Heart left ventricle (tissue), 16 donors: ENCODE results near the gene CHD8. TPM values are rescaled to one million over a fixed set of nuclear protein-coding genes. Genes with fewer than 3 reads are reported as not detected.
A peak's percentile ranks its signal among the peaks of the same experiment; 100 is the strongest.

ENCODE experiments used
- ATAC-seq, 4 donors: fragments of 200-7000 bp; cut with Tn5 transposase; one replicate each; pipeline ENCODE4 v1.9.1; 2020 to 2022; ENCODE audit warnings: moderate library complexity in 4 of 4, mild to moderate bottlenecking in 3 of 4, moderate number of reproducible peaks in 1 of 4
- DNase-seq, 5 donors: peaks; one replicate each; pipeline ENCODE4 v3.0.0-alpha.2; 2020
- H3K27ac ChIP-seq, 12 donors: fragments of 200-600 bp; sonication (generic) in 4 of 12; one replicate each; pipeline versions ENCODE4 v1.5.0 to v1.8.0; 2016 to 2022; ENCODE audit warnings: mild to moderate bottlenecking in 2 of 12
- H3K27me3 ChIP-seq, 9 donors: fragments of 200-600 bp; sonication (generic) in 2 of 9; one replicate each; pipeline versions ENCODE4 v1.5.1 to v1.8.0; 2016 to 2022; ENCODE audit warnings: mild to moderate bottlenecking in 3 of 9
- H3K36me3 ChIP-seq, 9 donors: fragments of 200-600 bp; sonication (generic) in 2 of 9; one replicate each; pipeline versions ENCODE4 v1.5.0 to v1.8.0; 2018 to 2022; ENCODE audit warnings: mild to moderate bottlenecking in 2 of 9
- H3K4me1 ChIP-seq, 12 donors: fragments of 200-600 bp; sonication (generic) in 4 of 12; one replicate each; pipeline versions ENCODE4 v1.5.0 to v1.8.0; 2016 to 2022; ENCODE audit warnings: mild to moderate bottlenecking in 3 of 12
- H3K4me3 ChIP-seq, 12 donors: fragments of 200-600 bp; sonication (generic) in 4 of 12; one replicate each; pipeline versions ENCODE4 v1.5.0 to v1.8.0; 2017 to 2022; ENCODE audit warnings: mild to moderate bottlenecking in 9 of 12, moderate library complexity in 4 of 12
- H3K9me3 ChIP-seq, 12 donors: fragments of 200-600 bp; sonication (generic) in 4 of 12; one replicate each; pipeline versions ENCODE4 v1.5.0 to v1.8.0; 2016 to 2022; ENCODE audit warnings: mild to moderate bottlenecking in 1 of 12
- POLR2A ChIP-seq, 2 donors: fragments of 450-650 bp; IDR thresholded peaks; one replicate each; pipeline ENCODE4 v1.6.1; 2017; ENCODE audit warnings: antibody characterized with exemption in 2 of 2, mild to moderate bottlenecking in 2 of 2, moderate library complexity in 2 of 2
- WGBS, 4 donors: extraction: QIAGEN DNeasy Blood & Tissue Kit in 2 of 4; methylation state at CpG; one replicate each; pipeline versions ENCODE4 v1.1.5 to v1.1.7; 2013 to 2018; 5-methylcytosine and 5-hydroxymethylcytosine counted together
- intact Hi-C, 10 donors: fragments of 100-400 bp; cut with DNase I; formaldehyde crosslinking; loops; one replicate each; pipeline versions ENCODE4 v1.11.1 to v1.14.2; 2022
- long read RNA-seq, 3 donors: library from polyadenylated mRNA; unstranded; transcript quantifications; one replicate each; pipeline ENCODE4 v2.0.0, GENCODE V29; 2020 to 2021
- polyA plus RNA-seq, 2 donors: library from polyadenylated mRNA; stranded (reverse); fragments of 200-250 nt; gene quantifications; one replicate each; pipeline ENCODE4 v1.2.3, GENCODE V29; 2013
- total RNA-seq, 9 donors: library from RNA; depleted of rRNA in 2 of 9; stranded (reverse); fragments of >200 nt in 2 of 9; fragmentation: NEBNext Ultra II Directional in 3 of 9; extraction: Animal tissue kit (Norgen Biotek cat#: 25700) in 3 of 9; gene quantifications; one replicate each; pipeline versions ENCODE4 v1.1.0 to v1.2.4, GENCODE V29; 2016 to 2023
- TF ChIP-seq, protein P1 (sequence below), 12 donors: fragments of 200-600 bp; sonication (generic) in 4 of 12; IDR thresholded peaks; one replicate each; pipeline versions ENCODE4 v1.5.0 to v1.8.0; 2018 to 2022; ENCODE audit warnings: antibody characterized with exemption in 12 of 12, mild to moderate bottlenecking in 5 of 12
- donor health status: ischemic (EF 13 %, LVEDD 7.1; RV severe dilation, severe dysfunction).
- donor health status: healthy with polysubstance abuse.
- donor health status: DM: no; HTN: yes; CAD: no.
- donor health status: DM: no; HTN: no; CAD: no.
- donor health status: ischemic (EF 25% LVEDD 6.9; RV normal size, moderate dysfunction).
- donor health status: ischemic (EF 25% LVEDD 5.7; RV mildly dilated, moderate dysfunction).
- donor health status: healthy.
- donor health status: DM: yes; HTN: yes; CAD: no.
- donor health status: ischemic (EF 35%, LVEDD 5.7; RV mildly dilated, moderate dysfunction).
- donor health status: nonischemic (EF 11% LVEDD 7.7; RV severe dilation, severe dysfunction).
- donor health status: DM: yes; HTN: yes; CAD: no.
- donor health status: PGD.
- donor health status: ischemic (EF 29% LVEDD 5.4; RV normal size, mild dysfunction).
- donor health status: nonischemic (EF 23%, LVEDD 6.1; RV moderate dilation, normal function).

Gene CHD8, protein sequence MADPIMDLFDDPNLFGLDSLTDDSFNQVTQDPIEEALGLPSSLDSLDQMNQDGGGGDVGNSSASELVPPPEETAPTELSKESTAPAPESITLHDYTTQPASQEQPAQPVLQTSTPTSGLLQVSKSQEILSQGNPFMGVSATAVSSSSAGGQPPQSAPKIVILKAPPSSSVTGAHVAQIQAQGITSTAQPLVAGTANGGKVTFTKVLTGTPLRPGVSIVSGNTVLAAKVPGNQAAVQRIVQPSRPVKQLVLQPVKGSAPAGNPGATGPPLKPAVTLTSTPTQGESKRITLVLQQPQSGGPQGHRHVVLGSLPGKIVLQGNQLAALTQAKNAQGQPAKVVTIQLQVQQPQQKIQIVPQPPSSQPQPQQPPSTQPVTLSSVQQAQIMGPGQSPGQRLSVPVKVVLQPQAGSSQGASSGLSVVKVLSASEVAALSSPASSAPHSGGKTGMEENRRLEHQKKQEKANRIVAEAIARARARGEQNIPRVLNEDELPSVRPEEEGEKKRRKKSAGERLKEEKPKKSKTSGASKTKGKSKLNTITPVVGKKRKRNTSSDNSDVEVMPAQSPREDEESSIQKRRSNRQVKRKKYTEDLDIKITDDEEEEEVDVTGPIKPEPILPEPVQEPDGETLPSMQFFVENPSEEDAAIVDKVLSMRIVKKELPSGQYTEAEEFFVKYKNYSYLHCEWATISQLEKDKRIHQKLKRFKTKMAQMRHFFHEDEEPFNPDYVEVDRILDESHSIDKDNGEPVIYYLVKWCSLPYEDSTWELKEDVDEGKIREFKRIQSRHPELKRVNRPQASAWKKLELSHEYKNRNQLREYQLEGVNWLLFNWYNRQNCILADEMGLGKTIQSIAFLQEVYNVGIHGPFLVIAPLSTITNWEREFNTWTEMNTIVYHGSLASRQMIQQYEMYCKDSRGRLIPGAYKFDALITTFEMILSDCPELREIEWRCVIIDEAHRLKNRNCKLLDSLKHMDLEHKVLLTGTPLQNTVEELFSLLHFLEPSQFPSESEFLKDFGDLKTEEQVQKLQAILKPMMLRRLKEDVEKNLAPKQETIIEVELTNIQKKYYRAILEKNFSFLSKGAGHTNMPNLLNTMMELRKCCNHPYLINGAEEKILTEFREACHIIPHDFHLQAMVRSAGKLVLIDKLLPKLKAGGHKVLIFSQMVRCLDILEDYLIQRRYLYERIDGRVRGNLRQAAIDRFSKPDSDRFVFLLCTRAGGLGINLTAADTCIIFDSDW (N-terminal part only)
- total RNA-seq: 10 to 100 TPM; 24.7 to 56.9 (median 42.3) TPM
- polyA plus RNA-seq: 10 to 100 TPM; 19.0 to 21.2 TPM
- long read RNA-seq, donor 1, partial matches to known transcripts: 13 of 15 reads
- long read RNA-seq, donor 1, other reads (novel, unspliced or antisense): 1 of 15 reads
- long read RNA-seq, donor 2, partial matches to known transcripts: 33 of 36 reads
- long read RNA-seq, donor 2, other reads (novel, unspliced or antisense): 2 of 36 reads
- long read RNA-seq, donor 3, partial matches to known transcripts: 6 of 6 reads
- long read RNA-seq, donor 3, other reads (novel, unspliced or antisense): 0 of 6 reads

DNA sequence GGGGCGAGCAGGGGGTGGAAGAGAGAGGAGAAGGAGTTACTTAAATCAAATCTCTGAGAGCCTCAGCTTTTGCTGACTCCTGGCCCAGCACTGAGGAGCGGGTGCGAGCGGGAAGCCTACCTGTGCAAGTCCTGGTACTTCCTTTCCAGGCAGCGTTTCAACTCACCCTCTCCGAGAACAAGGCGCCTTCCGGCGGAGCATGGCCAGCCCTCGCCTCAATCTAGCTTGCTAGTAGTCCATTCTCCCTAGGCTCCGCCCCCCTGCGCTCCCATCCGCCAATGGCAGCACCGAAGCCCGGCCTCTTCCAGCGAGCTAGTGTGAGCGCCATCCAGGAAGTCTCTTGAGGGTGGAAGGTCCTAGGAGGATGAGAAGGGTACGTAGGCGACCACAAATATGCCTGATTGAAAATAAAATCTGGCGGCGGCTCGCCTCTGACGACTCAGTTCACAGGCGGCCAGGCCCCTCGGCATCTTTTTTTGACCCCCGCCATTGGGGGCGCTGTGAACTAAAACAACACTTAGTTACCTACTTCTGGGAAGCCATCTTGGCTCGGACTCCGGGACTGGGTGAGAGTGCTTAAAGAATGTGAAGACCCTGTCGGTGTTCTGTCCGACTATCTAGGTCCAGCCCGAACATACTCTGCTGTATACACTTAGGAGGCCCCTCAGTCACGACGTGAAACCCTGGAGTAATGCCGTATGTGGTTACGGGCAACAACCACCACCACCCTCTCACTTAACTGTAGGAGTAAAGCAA is at the start of gene CHD8:
CHD8 (minus strand) TSS at position 212 of the 756 bp plus-strand sequence. CDS start 24,480 bp downstream, outside the sequence.
- Histone ChIP-seq H3K36me3 (peaks cover 0 to 37% (median 21%) of the 10 kb centered on the region in 9 donors), H3K4me3 (peak within 1 kb of the TSS; percentile 64 to 97 (median 85)), H3K9me3 (no peaks in the 10 kb centered on the region), H3K27me3 (no peaks in the 10 kb centered on the region), H3K4me1 (peaks cover 0 to 33% (median 15%) of the 10 kb centered on the region in 12 donors), H3K27ac (peak within 1 kb of the TSS; percentile 91 to 99 (median 95))
- peak in 1 of 2 donors; percentile 46 for TF ChIP-seq POLR2A (IDR thresholded peaks at IDR 0.05)
- TF ChIP-seq, protein P1, sequence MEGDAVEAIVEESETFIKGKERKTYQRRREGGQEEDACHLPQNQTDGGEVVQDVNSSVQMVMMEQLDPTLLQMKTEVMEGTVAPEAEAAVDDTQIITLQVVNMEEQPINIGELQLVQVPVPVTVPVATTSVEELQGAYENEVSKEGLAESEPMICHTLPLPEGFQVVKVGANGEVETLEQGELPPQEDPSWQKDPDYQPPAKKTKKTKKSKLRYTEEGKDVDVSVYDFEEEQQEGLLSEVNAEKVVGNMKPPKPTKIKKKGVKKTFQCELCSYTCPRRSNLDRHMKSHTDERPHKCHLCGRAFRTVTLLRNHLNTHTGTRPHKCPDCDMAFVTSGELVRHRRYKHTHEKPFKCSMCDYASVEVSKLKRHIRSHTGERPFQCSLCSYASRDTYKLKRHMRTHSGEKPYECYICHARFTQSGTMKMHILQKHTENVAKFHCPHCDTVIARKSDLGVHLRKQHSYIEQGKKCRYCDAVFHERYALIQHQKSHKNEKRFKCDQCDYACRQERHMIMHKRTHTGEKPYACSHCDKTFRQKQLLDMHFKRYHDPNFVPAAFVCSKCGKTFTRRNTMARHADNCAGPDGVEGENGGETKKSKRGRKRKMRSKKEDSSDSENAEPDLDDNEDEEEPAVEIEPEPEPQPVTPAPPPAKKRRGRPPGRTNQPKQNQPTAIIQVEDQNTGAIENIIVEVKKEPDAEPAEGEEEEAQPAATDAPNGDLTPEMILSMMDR (IDR thresholded peaks at IDR 0.05): peak; percentile 44 to 81 (median 70)
- ATAC-seq (peak; percentile 100), DNase-seq (peak; percentile 99 to 100 (median 100))
- intact Hi-C loops: loop anchor here in 8 of 10 donors (1.0 to 10.0 kb wide), 10 partner anchors 19 to 774 kb away; partner anchors contain the start of genes TOX4 (in 5 of the 8), RAB2B (in 4 of the 8), HNRNPC (in 1 of the 8) and METTL3 (in 1 of the 8)
- 0 to 1% (median 1%) methylated on average over 35 to 36 of the region's 36 CpGs for WGBS, 4 donors

DNA sequence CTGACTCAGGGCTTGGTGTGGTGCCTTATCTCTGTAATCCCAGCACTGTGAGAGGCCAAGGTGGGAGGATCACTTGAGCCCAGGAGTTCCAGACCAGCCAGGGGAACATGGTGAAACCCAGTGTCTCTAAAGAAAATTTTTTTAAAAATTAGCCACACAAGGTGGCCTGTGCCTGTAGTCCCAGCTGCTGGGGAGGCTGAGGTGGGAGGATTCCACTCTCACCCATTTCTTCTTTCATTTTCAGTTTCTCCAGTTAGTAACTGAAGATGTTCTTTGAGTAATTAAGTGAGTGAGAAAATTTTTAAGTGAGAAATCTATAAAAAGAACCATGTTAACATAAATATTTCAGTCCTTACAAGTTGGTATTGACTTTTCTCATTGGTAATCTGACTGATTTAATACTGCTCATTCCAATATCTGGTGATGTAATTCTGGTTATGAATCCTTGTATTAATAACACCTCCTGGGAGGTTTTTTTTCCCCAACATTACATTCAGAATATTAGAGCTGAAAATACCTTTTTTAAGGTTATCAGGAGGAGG is 49.2 kb upstream of the CHD8 start:
- intact Hi-C loops: loop anchor here in 3 of 10 donors (5.0 to 10.0 kb wide), 2 partner anchors 50 to 52 kb away; no protein-coding TSS in a partner anchor
- TF ChIP-seq, protein P1 (IDR thresholded peaks at IDR 0.05): no peak
- no peak for TF ChIP-seq POLR2A (IDR thresholded peaks at IDR 0.05)
- H3K4me1 ChIP-seq: peaks cover 0 to 29% (median 10%) of the 10 kb centered on the region in 12 donors
- peaks cover 0 to 69% (median 52%) of the 10 kb centered on the region in 9 donors for H3K36me3 ChIP-seq
- peak overlapping the region in 1 of 12 donors; percentile 8 for H3K27ac ChIP-seq
- H3K4me3 ChIP-seq: no peak overlapping the region
- DNase-seq (no peak), ATAC-seq (no peak)
- H3K27me3 ChIP-seq: no peaks in the 10 kb centered on the region
- H3K9me3 ChIP-seq: no peaks in the 10 kb centered on the region

DNA sequence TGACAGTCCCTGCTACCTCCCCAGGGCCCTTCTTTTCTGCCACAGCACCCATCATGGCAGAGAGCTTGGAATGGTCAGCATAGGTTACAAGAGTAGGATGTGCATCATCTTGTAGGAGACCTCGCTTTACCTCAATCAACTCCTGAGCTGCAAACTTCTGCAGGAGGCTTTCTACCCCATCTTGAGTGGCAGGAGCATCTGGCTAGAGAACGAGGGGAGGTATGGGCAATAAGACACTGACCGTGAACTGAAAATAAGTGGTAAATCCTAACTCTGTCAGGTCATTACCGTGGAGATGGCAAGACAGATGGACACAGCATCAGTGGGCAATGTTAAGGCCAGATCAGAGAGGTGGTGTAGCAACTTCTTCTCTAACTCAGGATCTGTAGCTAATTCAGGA is 47.5 kb upstream of the CHD8 start:
- no peaks in the 10 kb centered on the region for H3K9me3 ChIP-seq
- DNase-seq (no peak), ATAC-seq (no peak)
- H3K27ac ChIP-seq: no peak overlapping the region
- TF ChIP-seq, protein P1 (IDR thresholded peaks at IDR 0.05): no peak
- TF ChIP-seq POLR2A (IDR thresholded peaks at IDR 0.05): no peak
- H3K4me1 ChIP-seq: peaks cover 0 to 16% (median 0%) of the 10 kb centered on the region in 12 donors
- peaks cover 0 to 79% (median 67%) of the 10 kb centered on the region in 9 donors for H3K36me3 ChIP-seq
- no peak overlapping the region for H3K4me3 ChIP-seq
- intact Hi-C loops: loop anchor here in 2 of 10 donors (5.0 to 10.0 kb wide), 2 partner anchors 51 to 54 kb away; no protein-coding TSS in a partner anchor
- H3K27me3 ChIP-seq: no peaks in the 10 kb centered on the region
- 89 to 100% (median 97%) methylated on average over 2 to 4 of the region's 4 CpGs for WGBS, 4 donors
